Measurements from ENCODE around the gene TSPAN15.

TSPAN15 gene

GRCh38 chr10:69451209-69451783 lies at the start of gene TSPAN15:
TSPAN15 (plus strand) TSS chr10:69451465; CDS start chr10:69451595, 130 bp downstream.
- peak; percentile 66 for DNase-seq

- DNase-seq = no peak
Observed at GRCh38 chr10:69402386-69402785, 48.9 kb upstream of the TSPAN15 start.

GRCh38 chr10:69403066-69403465 lies 48.2 kb upstream of the TSPAN15 start:
- no peak for DNase-seq

GRCh38 chr10:69403519-69403918 lies 47.7 kb upstream of the TSPAN15 start:
- DNase-seq = peak; percentile 87

GRCh38 chr10:69404786-69405185 lies 46.5 kb upstream of the TSPAN15 start:
- DNase-seq = no peak

GRCh38 chr10:69405221-69405620 lies 46.0 kb upstream of the TSPAN15 start:
- DNase-seq = peak; percentile 56

- DNase-seq = no peak
Observed at GRCh38 chr10:69406302-69406811, 44.9 kb upstream of the TSPAN15 start.

GRCh38 chr10:69406816-69407580 lies 44.3 kb upstream of the TSPAN15 start:
- DNase-seq = no peak

- peak; percentile 25 for DNase-seq
Observed at GRCh38 chr10:69407621-69408301, 43.5 kb upstream of the TSPAN15 start.

GRCh38 chr10:69408318-69409175 lies 42.7 kb upstream of the TSPAN15 start:
- peak; percentile 94 for DNase-seq

GRCh38 chr10:69409176-69409495 lies 42.1 kb upstream of the TSPAN15 start:
- DNase-seq = no peak

- no peak for DNase-seq
Observed at GRCh38 chr10:69409968-69410367, 41.3 kb upstream of the TSPAN15 start.

GRCh38 chr10:69410487-69410886 lies 40.8 kb upstream of the TSPAN15 start:
- no peak for DNase-seq

GRCh38 chr10:69411476-69411875 lies 39.8 kb upstream of the TSPAN15 start:
- no peak for DNase-seq

GRCh38 chr10:69412232-69412790 lies 39.0 kb upstream of the TSPAN15 start:
- DNase-seq = no peak

GRCh38 chr10:69413221-69413865 lies 37.9 kb upstream of the TSPAN15 start:
- peak; percentile 72 for DNase-seq

- DNase-seq = no peak
Observed at GRCh38 chr10:69414036-69415018, 36.9 kb upstream of the TSPAN15 start.

- no peak for DNase-seq
Observed at GRCh38 chr10:69415049-69415448, 36.2 kb upstream of the TSPAN15 start.

GRCh38 chr10:69415951-69416350 lies 35.3 kb upstream of the TSPAN15 start:
- no peak for DNase-seq

GRCh38 chr10:69416695-69417094 lies 34.6 kb upstream of the TSPAN15 start, which contains the start of gene TACR2:
TACR2 (minus strand) TSS chr10:69416918; CDS start chr10:69416323, 595 bp downstream.
- no peak for DNase-seq

- DNase-seq = no peak
Observed at GRCh38 chr10:69417542-69417941, 33.7 kb upstream of the TSPAN15 start.

Data from HCEC 1CT (cell line).